ENCODE data around the gene TACC2.

TACC2 gene

DNA sequence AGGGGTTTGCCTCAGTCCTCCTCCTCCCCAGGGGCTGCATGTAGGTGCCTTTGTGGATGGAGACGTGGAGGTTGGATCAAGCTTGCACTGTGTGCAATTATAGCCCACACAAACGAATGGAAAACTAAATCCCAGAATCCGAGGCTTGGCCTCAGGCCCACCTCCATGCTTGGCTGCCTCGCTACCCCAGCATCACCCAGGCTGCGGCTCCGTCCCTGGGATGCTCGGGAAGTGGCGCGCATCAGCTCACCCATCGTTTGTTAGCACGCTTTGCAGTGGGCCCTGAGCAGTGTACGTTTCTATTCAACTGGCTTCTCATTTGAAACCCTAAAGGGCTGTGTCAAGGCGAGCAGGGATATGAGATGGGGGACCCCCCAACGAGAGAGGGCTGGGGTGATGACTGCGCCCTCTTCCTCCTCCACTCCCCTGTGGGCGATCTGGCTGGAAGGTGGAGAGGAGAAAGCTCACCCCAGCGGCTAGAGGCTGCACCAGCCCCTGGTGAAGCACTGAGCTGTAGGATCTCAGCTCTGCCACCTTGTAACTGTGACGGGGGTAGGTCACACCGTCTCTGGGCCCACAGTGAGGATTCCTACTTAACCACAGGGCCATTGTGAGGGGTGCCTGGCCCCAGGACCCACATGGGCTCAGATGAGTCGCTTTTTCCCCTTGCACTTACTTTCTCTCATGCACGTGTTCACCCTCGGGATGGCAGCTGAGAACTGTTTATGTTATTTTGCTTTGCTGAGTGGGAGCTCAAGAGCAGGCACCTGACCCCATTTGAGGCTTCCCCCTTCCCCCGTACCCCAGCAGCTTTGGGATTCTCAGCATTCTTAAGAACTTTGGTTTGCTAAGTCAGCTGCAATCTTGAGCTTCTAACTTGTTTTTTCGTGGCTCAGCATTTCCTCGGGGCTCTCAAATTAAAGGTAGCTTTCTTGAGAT is 269.4 kb downstream of the TACC2 start:
- no peak for TF ChIP-seq EZH2 (IDR thresholded peaks at IDR 0.05; ENCODE audit: borderline replicate concordance, low read length)
- TF ChIP-seq, protein P1, sequence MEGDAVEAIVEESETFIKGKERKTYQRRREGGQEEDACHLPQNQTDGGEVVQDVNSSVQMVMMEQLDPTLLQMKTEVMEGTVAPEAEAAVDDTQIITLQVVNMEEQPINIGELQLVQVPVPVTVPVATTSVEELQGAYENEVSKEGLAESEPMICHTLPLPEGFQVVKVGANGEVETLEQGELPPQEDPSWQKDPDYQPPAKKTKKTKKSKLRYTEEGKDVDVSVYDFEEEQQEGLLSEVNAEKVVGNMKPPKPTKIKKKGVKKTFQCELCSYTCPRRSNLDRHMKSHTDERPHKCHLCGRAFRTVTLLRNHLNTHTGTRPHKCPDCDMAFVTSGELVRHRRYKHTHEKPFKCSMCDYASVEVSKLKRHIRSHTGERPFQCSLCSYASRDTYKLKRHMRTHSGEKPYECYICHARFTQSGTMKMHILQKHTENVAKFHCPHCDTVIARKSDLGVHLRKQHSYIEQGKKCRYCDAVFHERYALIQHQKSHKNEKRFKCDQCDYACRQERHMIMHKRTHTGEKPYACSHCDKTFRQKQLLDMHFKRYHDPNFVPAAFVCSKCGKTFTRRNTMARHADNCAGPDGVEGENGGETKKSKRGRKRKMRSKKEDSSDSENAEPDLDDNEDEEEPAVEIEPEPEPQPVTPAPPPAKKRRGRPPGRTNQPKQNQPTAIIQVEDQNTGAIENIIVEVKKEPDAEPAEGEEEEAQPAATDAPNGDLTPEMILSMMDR (IDR thresholded peaks at IDR 0.05; ENCODE audit: low read length) = no peak
- no peaks in the 10 kb centered on the region for H3K79me2 ChIP-seq (ENCODE audit: insufficient read depth, low read length)
- no peaks in the 10 kb centered on the region for H3K9me2 ChIP-seq (ENCODE audit: low read depth, low read length)
- no peak overlapping the region for H3K9ac ChIP-seq (ENCODE audit: low read length)
- no peak overlapping the region for H3K4me3 ChIP-seq (ENCODE audit: low read depth, low read length, poor library complexity, severe bottlenecking)
- H2AFZ ChIP-seq (ENCODE audit: low read length) = no peak overlapping the region
- no peaks in the 10 kb centered on the region for H3K27me3 ChIP-seq (ENCODE audit: insufficient read depth, low read length)
- H3K36me3 ChIP-seq (ENCODE audit: insufficient read depth, low read length) = no peaks in the 10 kb centered on the region; the same call in 1 of the 2 replicates
- no peaks in the 10 kb centered on the region for H3K4me1 ChIP-seq (ENCODE audit: insufficient read depth, low read length, severe bottlenecking)
- H3K4me2 ChIP-seq (ENCODE audit: low read length) = no peak overlapping the region
- no peaks in the 10 kb centered on the region for H3K9me3 ChIP-seq (ENCODE audit: low read length)
- H3F3A ChIP-seq (ENCODE audit: insufficient read depth, low read length) = no peaks in the 10 kb centered on the region
- H3K27ac ChIP-seq (ENCODE audit: low read depth, low read length, poor library complexity, severe bottlenecking) = no peak overlapping the region
- H4K20me1 ChIP-seq (ENCODE audit: insufficient read depth, low read length) = no peaks in the 10 kb centered on the region

DNA sequence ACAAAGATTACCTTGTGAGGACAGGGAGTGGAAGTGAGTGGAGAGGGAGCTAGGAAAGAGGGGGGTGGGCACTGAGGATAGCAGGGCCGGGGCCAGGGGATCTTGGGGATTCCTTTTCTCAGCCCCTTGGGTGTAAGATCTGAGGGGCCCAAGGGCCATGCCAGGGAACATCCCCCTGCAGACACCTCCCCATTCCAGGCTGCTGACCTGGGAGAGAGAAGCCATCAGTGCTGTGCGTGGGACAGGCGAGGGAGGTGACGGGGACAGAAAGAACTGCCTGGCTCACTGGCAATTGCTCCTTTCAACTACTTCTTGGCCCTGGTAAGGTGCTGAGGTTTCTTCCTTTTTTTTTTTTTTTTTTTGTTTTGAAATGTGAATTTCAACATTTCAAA is 270.1 kb downstream of the TACC2 start:
- TF ChIP-seq EZH2 (IDR thresholded peaks at IDR 0.05; ENCODE audit: borderline replicate concordance, low read length) = no peak
- TF ChIP-seq, protein P1 (IDR thresholded peaks at IDR 0.05; ENCODE audit: low read length) = no peak
- Histone ChIP-seq H3K9me2 (ENCODE audit: low read depth, low read length) (no peaks in the 10 kb centered on the region), H3K79me2 (ENCODE audit: insufficient read depth, low read length) (no peaks in the 10 kb centered on the region), H3K27ac (ENCODE audit: low read depth, low read length, poor library complexity, severe bottlenecking) (no peak overlapping the region), H2AFZ (ENCODE audit: low read length) (no peak overlapping the region), H3K9ac (ENCODE audit: low read length) (no peak overlapping the region), H3F3A (ENCODE audit: insufficient read depth, low read length) (no peaks in the 10 kb centered on the region), H3K36me3 (ENCODE audit: insufficient read depth, low read length) (no peaks in the 10 kb centered on the region; the same call in 1 of the 2 replicates), H3K4me1 (ENCODE audit: insufficient read depth, low read length, severe bottlenecking) (no peaks in the 10 kb centered on the region), H3K4me3 (ENCODE audit: low read depth, low read length, poor library complexity, severe bottlenecking) (no peak overlapping the region), H3K4me2 (ENCODE audit: low read length) (no peak overlapping the region), H3K27me3 (ENCODE audit: insufficient read depth, low read length) (no peaks in the 10 kb centered on the region), H3K9me3 (ENCODE audit: low read length) (no peaks in the 10 kb centered on the region), H4K20me1 (ENCODE audit: insufficient read depth, low read length) (no peaks in the 10 kb centered on the region)

DNA sequence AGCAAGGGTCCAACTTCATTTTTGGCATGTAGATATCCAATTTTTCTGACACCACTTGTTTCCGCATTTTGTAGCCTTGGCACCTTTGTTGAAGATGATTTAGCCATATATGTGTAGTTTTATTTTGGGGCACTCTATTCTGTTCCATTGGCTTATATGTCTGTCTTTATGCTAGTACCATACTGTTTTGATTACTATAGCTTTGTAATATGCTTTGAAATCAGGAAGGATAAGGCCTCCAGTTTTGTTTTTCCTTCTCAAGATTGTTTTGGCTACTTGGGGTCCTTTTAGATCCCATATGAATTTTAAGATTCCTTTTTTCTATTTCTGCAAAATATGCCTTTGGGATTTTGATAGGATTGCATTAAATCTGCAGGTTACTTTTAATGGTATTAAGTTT is 272.6 kb downstream of the TACC2 start:
- no peak overlapping the region for H3K4me2 ChIP-seq (ENCODE audit: low read length)
- no peaks in the 10 kb centered on the region; the same call in 1 of the 2 replicates for H3K36me3 ChIP-seq (ENCODE audit: insufficient read depth, low read length)
- no peaks in the 10 kb centered on the region for H4K20me1 ChIP-seq (ENCODE audit: insufficient read depth, low read length)
- H3K9ac ChIP-seq (ENCODE audit: low read length) = no peak overlapping the region
- H3K4me3 ChIP-seq (ENCODE audit: low read depth, low read length, poor library complexity, severe bottlenecking) = no peak overlapping the region
- H3K27me3 ChIP-seq (ENCODE audit: insufficient read depth, low read length) = no peaks in the 10 kb centered on the region
- H3F3A ChIP-seq (ENCODE audit: insufficient read depth, low read length) = no peaks in the 10 kb centered on the region
- no peak for TF ChIP-seq EZH2 (IDR thresholded peaks at IDR 0.05; ENCODE audit: borderline replicate concordance, low read length)
- TF ChIP-seq, protein P1 (IDR thresholded peaks at IDR 0.05; ENCODE audit: low read length) = no peak
- no peaks in the 10 kb centered on the region for H3K9me2 ChIP-seq (ENCODE audit: low read depth, low read length)
- H3K27ac ChIP-seq (ENCODE audit: low read depth, low read length, poor library complexity, severe bottlenecking) = no peak overlapping the region
- H3K4me1 ChIP-seq (ENCODE audit: insufficient read depth, low read length, severe bottlenecking) = no peaks in the 10 kb centered on the region
- no peak overlapping the region for H2AFZ ChIP-seq (ENCODE audit: low read length)
- H3K79me2 ChIP-seq (ENCODE audit: insufficient read depth, low read length) = no peaks in the 10 kb centered on the region
- H3K9me3 ChIP-seq (ENCODE audit: low read length) = no peaks in the 10 kb centered on the region
